ENCODE measurements around the gene PGM3. TPM values are rescaled to one million over a fixed set of nuclear protein-coding genes. Genes with fewer than 3 reads are reported as not detected.
A peak's percentile ranks its signal among the peaks of the same experiment; 100 is the strongest.

PGM3 gene, protein sequence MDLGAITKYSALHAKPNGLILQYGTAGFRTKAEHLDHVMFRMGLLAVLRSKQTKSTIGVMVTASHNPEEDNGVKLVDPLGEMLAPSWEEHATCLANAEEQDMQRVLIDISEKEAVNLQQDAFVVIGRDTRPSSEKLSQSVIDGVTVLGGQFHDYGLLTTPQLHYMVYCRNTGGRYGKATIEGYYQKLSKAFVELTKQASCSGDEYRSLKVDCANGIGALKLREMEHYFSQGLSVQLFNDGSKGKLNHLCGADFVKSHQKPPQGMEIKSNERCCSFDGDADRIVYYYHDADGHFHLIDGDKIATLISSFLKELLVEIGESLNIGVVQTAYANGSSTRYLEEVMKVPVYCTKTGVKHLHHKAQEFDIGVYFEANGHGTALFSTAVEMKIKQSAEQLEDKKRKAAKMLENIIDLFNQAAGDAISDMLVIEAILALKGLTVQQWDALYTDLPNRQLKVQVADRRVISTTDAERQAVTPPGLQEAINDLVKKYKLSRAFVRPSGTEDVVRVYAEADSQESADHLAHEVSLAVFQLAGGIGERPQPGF
- total RNA-seq (10 to 100 TPM; 58.3 to 61.0 TPM), polyA plus RNA-seq (10 to 100 TPM in 1 of 2 donors, 1 to 10 TPM in 1; 5.8 to 15.2 TPM)
- long read RNA-seq, donor 1, full-length matches to known transcripts, result 76 of 116 reads
- long read RNA-seq, donor 1, partial matches to known transcripts, result 13 of 116 reads
- long read RNA-seq, donor 1, other reads (novel, unspliced or antisense), result 27 of 116 reads
- long read RNA-seq, donor 2, full-length matches to known transcripts, result 10 of 14 reads
- long read RNA-seq, donor 2, partial matches to known transcripts, result 1 of 14 reads
- long read RNA-seq, donor 2, other reads (novel, unspliced or antisense), result 3 of 14 reads

DNA sequence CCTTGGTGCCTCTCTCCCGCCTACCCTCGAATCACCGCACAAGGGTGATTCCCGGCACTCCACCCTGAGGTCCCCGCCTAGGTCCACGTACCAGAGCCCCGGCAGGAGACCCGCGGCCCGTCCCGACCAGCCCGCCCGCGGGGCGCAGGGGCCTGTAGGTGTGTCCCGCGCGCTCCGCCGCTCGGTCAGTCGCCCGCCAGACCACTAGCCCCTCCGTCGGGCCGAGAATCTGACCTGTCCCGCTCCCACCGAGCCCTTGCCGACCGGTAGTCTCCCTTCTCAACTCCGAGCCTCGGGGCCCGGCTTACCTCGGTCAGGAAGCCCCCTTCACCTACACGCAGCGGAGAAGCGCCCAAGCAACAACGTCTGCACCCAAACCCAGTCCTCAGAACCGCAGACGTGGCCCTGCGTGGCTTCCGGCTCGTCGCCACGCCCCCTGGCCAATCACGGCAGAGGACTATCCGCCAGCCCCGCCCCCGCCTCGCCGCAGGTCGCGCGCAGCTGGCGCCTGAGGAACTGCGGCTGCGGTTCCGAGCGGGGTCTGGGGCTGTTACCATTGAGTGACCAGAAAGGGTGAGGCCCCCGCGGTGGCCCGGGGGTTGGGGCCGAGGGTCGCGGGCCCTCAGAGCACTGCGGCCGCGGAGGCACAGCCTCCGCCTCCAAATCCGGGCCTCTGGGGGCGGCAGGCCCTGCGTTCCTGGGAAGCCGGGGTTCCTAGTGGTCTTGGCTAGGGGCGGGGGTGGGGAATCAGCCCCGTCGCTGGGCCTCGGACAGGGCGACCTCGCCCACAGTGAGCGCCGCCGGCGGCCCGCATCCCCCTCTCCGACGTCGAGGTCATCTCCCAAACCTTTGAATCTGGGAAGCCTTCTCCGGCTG lies at the start of gene PGM3, which contains the start of gene RWDD2A:
Gene PGM3 (minus strand): TSS at position 395 of the 876 bp plus-strand sequence. CDS start 2,253 bp downstream, outside the sequence.
Gene RWDD2A (plus strand): TSS at position 487 of the 876 bp plus-strand sequence. CDS start 1,095 bp downstream, outside the sequence.
- peak within 1 kb of the TSS; percentile 77 to 93 for H3K4me3 ChIP-seq (ENCODE audit: low read length in 2 of 2)
- H3K9me3 ChIP-seq (ENCODE audit: control insufficient read depth, low read length), result no peaks in the 10 kb centered on the region
- no peaks in the 10 kb centered on the region for H3K27me3 ChIP-seq (ENCODE audit: control insufficient read depth in 1 of 2, insufficient read depth in 2 of 2, low read length in 1 of 2)
- intact Hi-C loops (cut with DNase I), result loop anchor here in 1 of 2 donors (5.0 kb wide), 1 partner anchor 126 kb away; the partner anchor contains the start of genes DOP1A and UBE3D
- ATAC-seq (ENCODE audit: low FRiP score) (peak; percentile 99), DNase-seq (peak; percentile 94 to 97)
- H3K4me1 ChIP-seq (ENCODE audit: control insufficient read depth in 1 of 2, insufficient read depth in 2 of 2, low read length in 2 of 2), result no peaks in the 10 kb centered on the region
- 0 to 1% methylated on average over 74 to 88 of the region's 88 CpGs for WGBS, 2 donors
- no peaks in the 10 kb centered on the region for H3K36me3 ChIP-seq (ENCODE audit: control insufficient read depth in 1 of 2, insufficient read depth in 2 of 2, low read length in 1 of 2)
- peak within 1 kb of the TSS in 1 of 2 donors; percentile 64 for H3K27ac ChIP-seq (ENCODE audit: low read depth in 1 of 2, low read length in 2 of 2)

DNA sequence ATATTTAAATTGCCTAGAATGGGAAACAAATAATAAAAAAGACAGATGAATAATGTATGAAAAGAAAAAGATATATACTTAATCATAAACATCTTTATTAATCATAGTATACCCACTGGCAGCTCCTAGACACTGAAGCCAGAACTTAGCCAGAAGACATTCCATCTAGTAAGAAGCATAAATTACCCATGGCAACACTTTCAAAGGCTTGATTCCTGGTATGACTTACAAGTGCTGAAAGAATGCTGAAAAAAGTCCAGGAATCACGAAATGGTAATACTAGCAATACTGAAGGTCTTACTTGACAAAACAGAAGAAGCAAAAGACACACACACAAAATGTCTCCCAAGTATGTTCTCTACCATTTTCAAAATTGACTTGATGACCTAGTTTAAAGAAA lies 38.1 kb upstream of the PGM3 start:
- WGBS, 2 donors, result 3 to 11% methylated on average over 1 of the region's 1 CpG
- no peaks in the 10 kb centered on the region for H3K9me3 ChIP-seq (ENCODE audit: control insufficient read depth, low read length)

DNA sequence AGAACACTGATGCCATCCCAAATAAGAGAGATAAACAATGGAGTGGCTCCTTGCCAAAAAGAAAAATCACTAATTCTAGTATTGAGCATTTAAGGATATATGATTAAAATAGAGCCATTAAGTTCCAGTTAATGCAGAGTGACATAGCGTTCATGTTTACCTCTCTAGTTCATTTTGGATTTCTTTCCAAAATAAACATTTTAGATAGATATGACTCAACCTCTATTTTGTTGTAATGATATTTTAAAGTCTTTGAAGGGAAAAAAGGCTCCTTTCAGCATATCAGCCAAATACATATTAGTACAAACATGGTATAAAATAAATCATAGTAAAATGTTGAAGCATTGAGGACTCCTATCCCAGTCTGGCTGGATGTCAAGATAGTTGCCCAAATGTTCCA lies 33.5 kb upstream of the PGM3 start:
- WGBS, 2 donors, result 5 to 6% methylated on average over 1 of the region's 1 CpG

More for the DNA sequence above, 38.1 kb upstream of the PGM3 start:
- no peaks in the 10 kb centered on the region for H3K27me3 ChIP-seq (ENCODE audit: control insufficient read depth in 1 of 2, insufficient read depth in 2 of 2, low read length in 1 of 2)
- no peak for DNase-seq
- H3K4me1 ChIP-seq (ENCODE audit: control insufficient read depth in 1 of 2, insufficient read depth in 2 of 2, low read length in 2 of 2), result no peaks in the 10 kb centered on the region
- intact Hi-C loops (cut with DNase I), result no loop called here
- H3K27ac ChIP-seq (ENCODE audit: low read depth in 1 of 2, low read length in 2 of 2), result no peak overlapping the region
- ATAC-seq (ENCODE audit: low FRiP score), result no peak
- H3K36me3 ChIP-seq (ENCODE audit: control insufficient read depth in 1 of 2, insufficient read depth in 2 of 2, low read length in 1 of 2), result no peaks in the 10 kb centered on the region
- no peak overlapping the region for H3K4me3 ChIP-seq (ENCODE audit: low read length in 2 of 2)

DNA sequence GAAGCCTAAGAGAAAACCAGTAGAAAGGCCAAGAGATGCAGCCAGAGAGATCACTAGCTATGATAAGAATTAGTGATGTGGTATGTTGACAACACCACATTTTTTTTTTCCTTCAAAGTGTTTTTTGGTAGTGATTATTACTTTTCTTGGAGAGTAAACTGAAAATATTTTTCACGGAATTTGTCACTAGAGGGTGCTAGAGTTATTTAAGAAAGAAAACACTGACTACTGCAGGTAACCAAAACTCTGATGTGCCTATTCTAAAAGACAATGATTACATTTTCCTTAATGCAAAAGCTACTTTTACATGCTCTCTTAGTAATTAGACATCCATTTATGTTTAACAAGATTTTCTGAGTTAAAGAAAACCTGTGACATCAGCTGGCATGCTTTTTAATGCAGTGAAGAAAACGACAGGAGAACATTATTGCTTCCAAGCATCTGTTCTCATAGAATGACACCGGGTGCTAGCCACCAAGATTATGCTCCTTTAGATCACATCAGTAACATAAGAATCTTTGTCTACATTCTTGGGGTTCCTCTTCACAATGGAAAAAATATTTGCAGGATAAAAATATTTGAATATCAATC lies 28.9 kb upstream of the PGM3 start:
- no peaks in the 10 kb centered on the region for H3K9me3 ChIP-seq (ENCODE audit: control insufficient read depth, low read length)
- H3K4me1 ChIP-seq (ENCODE audit: control insufficient read depth in 1 of 2, insufficient read depth in 2 of 2, low read length in 2 of 2), result peaks cover 0 to 3% of the 10 kb centered on the region in 2 donors
- H3K27me3 ChIP-seq (ENCODE audit: control insufficient read depth in 1 of 2, insufficient read depth in 2 of 2, low read length in 1 of 2), result no peaks in the 10 kb centered on the region
- intact Hi-C loops (cut with DNase I), result loop anchor here (2.0 to 10.0 kb wide), 5 partner anchors 153 to 293 kb away; partner anchors contain the start of gene ME1 (in 1 of the 2)
- no peak overlapping the region for H3K4me3 ChIP-seq (ENCODE audit: low read length in 2 of 2)
- no peaks in the 10 kb centered on the region for H3K36me3 ChIP-seq (ENCODE audit: control insufficient read depth in 1 of 2, insufficient read depth in 2 of 2, low read length in 1 of 2)
- no peak overlapping the region for H3K27ac ChIP-seq (ENCODE audit: low read depth in 1 of 2, low read length in 2 of 2)
- no peak for DNase-seq
- 20 to 23% methylated on average over 3 of the region's 3 CpGs for WGBS, 2 donors
- no peak for ATAC-seq (ENCODE audit: low FRiP score)

More for the DNA sequence above, 33.5 kb upstream of the PGM3 start:
- no peak for DNase-seq
- H3K4me3 ChIP-seq (ENCODE audit: low read length in 2 of 2), result no peak overlapping the region
- H3K36me3 ChIP-seq (ENCODE audit: control insufficient read depth in 1 of 2, insufficient read depth in 2 of 2, low read length in 1 of 2), result no peaks in the 10 kb centered on the region
- ATAC-seq (ENCODE audit: low FRiP score), result no peak
- no peaks in the 10 kb centered on the region for H3K9me3 ChIP-seq (ENCODE audit: control insufficient read depth, low read length)
- intact Hi-C loops (cut with DNase I), result loop anchor here (10.0 kb wide), 2 partner anchors 148 to 198 kb away; no protein-coding TSS in a partner anchor
- no peak overlapping the region for H3K27ac ChIP-seq (ENCODE audit: low read depth in 1 of 2, low read length in 2 of 2)
- no peaks in the 10 kb centered on the region for H3K27me3 ChIP-seq (ENCODE audit: control insufficient read depth in 1 of 2, insufficient read depth in 2 of 2, low read length in 1 of 2)
- H3K4me1 ChIP-seq (ENCODE audit: control insufficient read depth in 1 of 2, insufficient read depth in 2 of 2, low read length in 2 of 2), result peaks cover 0 to 3% of the 10 kb centered on the region in 2 donors

DNA sequence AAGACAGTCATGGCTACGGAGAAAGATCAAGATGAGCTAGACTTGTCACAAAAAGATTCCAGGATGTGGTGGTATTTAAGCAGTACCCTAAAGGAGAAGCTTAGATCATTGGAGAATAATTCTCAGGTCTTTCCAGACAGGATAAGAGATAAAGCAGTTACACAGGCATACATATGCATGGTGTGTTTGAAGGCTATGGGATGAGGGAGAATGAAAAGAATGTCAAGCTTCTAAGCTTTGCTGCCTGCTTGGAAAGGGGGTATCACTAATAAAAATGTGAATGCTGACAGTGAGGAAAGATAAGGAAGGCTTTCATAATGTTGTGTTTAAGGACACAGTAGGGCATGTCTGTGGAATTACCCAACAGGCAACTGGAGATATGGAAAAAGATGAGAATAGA lies 28.2 kb upstream of the PGM3 start:
- no peak overlapping the region for H3K4me3 ChIP-seq (ENCODE audit: low read length in 2 of 2)
- no peaks in the 10 kb centered on the region for H3K36me3 ChIP-seq (ENCODE audit: control insufficient read depth in 1 of 2, insufficient read depth in 2 of 2, low read length in 1 of 2)
- no peaks in the 10 kb centered on the region for H3K27me3 ChIP-seq (ENCODE audit: control insufficient read depth in 1 of 2, insufficient read depth in 2 of 2, low read length in 1 of 2)
- intact Hi-C loops (cut with DNase I), result loop anchor here (5.0 to 10.0 kb wide), 4 partner anchors 154 to 211 kb away; partner anchors contain the start of gene ME1 (in 1 of the 2)
- DNase-seq (no peak), ATAC-seq (ENCODE audit: low FRiP score) (no peak)
- no peaks in the 10 kb centered on the region for H3K9me3 ChIP-seq (ENCODE audit: control insufficient read depth, low read length)
- H3K27ac ChIP-seq (ENCODE audit: low read depth in 1 of 2, low read length in 2 of 2), result no peak overlapping the region
- 88% methylated on average over 1 of the region's 1 CpG for WGBS, 2 donors
- H3K4me1 ChIP-seq (ENCODE audit: control insufficient read depth in 1 of 2, insufficient read depth in 2 of 2, low read length in 2 of 2), result peaks cover 0 to 3% of the 10 kb centered on the region in 2 donors

DNA sequence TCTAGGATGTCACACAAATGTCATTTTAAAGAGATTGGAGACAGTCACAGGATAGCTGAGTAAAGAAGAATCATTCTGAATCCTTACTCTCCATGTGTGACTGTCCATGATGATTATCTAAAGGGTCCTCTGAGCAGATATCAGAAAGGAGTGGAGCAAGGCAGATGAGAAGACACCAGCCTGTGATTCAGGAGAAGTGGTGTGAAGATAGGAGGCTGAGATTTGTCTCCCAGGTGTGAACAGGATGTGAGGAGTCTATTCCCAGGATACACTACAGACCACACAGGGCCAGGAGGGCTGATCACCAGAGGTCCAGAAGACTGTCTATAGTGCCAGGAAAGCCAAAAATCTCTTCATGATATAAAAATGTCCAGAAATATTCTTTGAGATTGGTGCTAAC lies 27.1 kb upstream of the PGM3 start:
- ATAC-seq (ENCODE audit: low FRiP score) (no peak), DNase-seq (no peak)
- H3K27ac ChIP-seq (ENCODE audit: low read depth in 1 of 2, low read length in 2 of 2), result no peak overlapping the region
- intact Hi-C loops (cut with DNase I), result loop anchor here (5.0 to 10.0 kb wide), 4 partner anchors 155 to 212 kb away; partner anchors contain the start of gene ME1 (in 1 of the 2)
- H3K27me3 ChIP-seq (ENCODE audit: control insufficient read depth in 1 of 2, insufficient read depth in 2 of 2, low read length in 1 of 2), result no peaks in the 10 kb centered on the region
- H3K36me3 ChIP-seq (ENCODE audit: control insufficient read depth in 1 of 2, insufficient read depth in 2 of 2, low read length in 1 of 2), result no peaks in the 10 kb centered on the region
- H3K4me1 ChIP-seq (ENCODE audit: control insufficient read depth in 1 of 2, insufficient read depth in 2 of 2, low read length in 2 of 2), result peaks cover 0 to 5% of the 10 kb centered on the region in 2 donors
- no peak overlapping the region for H3K4me3 ChIP-seq (ENCODE audit: low read length in 2 of 2)
- no peaks in the 10 kb centered on the region for H3K9me3 ChIP-seq (ENCODE audit: control insufficient read depth, low read length)

DNA sequence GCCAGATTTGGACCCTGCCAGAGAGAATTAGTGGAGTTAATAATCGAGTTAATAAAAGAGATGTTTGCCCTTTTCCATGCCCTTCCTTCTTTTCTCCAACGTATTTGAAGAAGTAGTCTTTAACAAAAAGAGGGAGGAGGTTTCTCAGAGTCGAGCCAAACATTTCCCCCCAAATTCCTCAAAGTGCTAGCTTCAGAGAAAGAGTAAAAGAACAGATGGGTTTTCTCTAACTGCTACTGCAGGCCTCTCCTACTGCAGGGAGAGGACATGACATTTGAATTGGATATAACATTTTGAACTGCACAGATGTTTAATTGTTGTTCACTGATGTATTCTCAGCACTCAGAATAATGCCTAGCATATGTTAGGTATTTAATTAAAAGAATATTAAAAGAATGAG lies 25.6 kb upstream of the PGM3 start:
- intact Hi-C loops (cut with DNase I), result loop anchor here in 1 of 2 donors (10.0 kb wide), 1 partner anchor 154 kb away; the partner anchor contains the start of genes DOP1A and UBE3D
- no peak for DNase-seq
- whole genome bisulfite sequencing, 2 donors, result 52 to 59% methylated on average over 3 of the region's 3 CpGs
- H3K4me3 ChIP-seq (ENCODE audit: low read length in 2 of 2), result no peak overlapping the region
- no peak for ATAC-seq (ENCODE audit: low FRiP score)
- H3K4me1 ChIP-seq (ENCODE audit: control insufficient read depth in 1 of 2, insufficient read depth in 2 of 2, low read length in 2 of 2), result peaks cover 0 to 5% of the 10 kb centered on the region in 2 donors
- H3K9me3 ChIP-seq (ENCODE audit: control insufficient read depth, low read length), result no peaks in the 10 kb centered on the region
- H3K27ac ChIP-seq (ENCODE audit: low read depth in 1 of 2, low read length in 2 of 2), result no peak overlapping the region
- no peaks in the 10 kb centered on the region for H3K27me3 ChIP-seq (ENCODE audit: control insufficient read depth in 1 of 2, insufficient read depth in 2 of 2, low read length in 1 of 2)
- H3K36me3 ChIP-seq (ENCODE audit: control insufficient read depth in 1 of 2, insufficient read depth in 2 of 2, low read length in 1 of 2), result no peaks in the 10 kb centered on the region

Measured in aorta (tissue), 5 donors.